OCI-LY3 (cell line): Measurements from ENCODE around the gene SCARB2.

Source experiments
- CTCF ChIP-seq: fragments of 200-600, 300-600 bp; sonication (generic); IDR thresholded peaks from 2 replicates; pipeline ENCODE4 v1.5.1; 2014; ENCODE audit warnings: antibody characterized with exemption, low read length, low read depth
- EZH2phosphoT487 ChIP-seq: fragments of 200-600 bp; shearing (Covaris generic); IDR thresholded peaks from 2 replicates; pipeline ENCODE4 v1.6.1; 2018; ENCODE audit warnings: antibody characterized with exemption, mixed run types, low read depth

- TF ChIP-seq CTCF, result no peak
- no peak for TF ChIP-seq EZH2phosphoT487
Measured at GRCh38 chr4:76250962-76251361, 37.3 kb upstream of the SCARB2 start.
